8988T (cell line): ENCODE measurements around the gene ALG1.
"Not testable (repeated sequence)": the region's sequence is repeated elsewhere in the genome, so short reads cannot be mapped to it uniquely, and the experiment has no call there.

ENCODE experiments used
- DNase-seq: peaks from one replicate; pipeline ENCODE4 v3.0.0; 2011

Gene ALG1

GRCh38 chr16:5075637-5076036 lies 4.0 kb downstream of the ALG1 start:
- DNase-seq = no peak

GRCh38 chr16:5077304-5077703 lies 5.7 kb downstream of the ALG1 start:
- DNase-seq = no peak

- DNase-seq = no peak
Measured at GRCh38 chr16:5078626-5079025, 7.0 kb downstream of the ALG1 start.

- DNase-seq = not testable (repeated sequence)
Measured at GRCh38 chr16:5080461-5080860, 8.8 kb downstream of the ALG1 start.

GRCh38 chr16:5080996-5081395 lies 9.4 kb downstream of the ALG1 start:
- DNase-seq = not testable (repeated sequence)

GRCh38 chr16:5083646-5084045 lies 12.0 kb downstream of the ALG1 start:
- not testable (repeated sequence) for DNase-seq

GRCh38 chr16:5084099-5084731 lies 12.6 kb downstream of the ALG1 start:
- not testable (repeated sequence) for DNase-seq

- not testable (repeated sequence) for DNase-seq
Measured at GRCh38 chr16:5084802-5085201, 13.2 kb downstream of the ALG1 start.

GRCh38 chr16:5085716-5086115 lies 14.1 kb downstream of the ALG1 start:
- DNase-seq = not testable (repeated sequence)

GRCh38 chr16:5088086-5088790 lies 16.6 kb downstream of the ALG1 start:
- DNase-seq = not testable (repeated sequence)

- DNase-seq = not testable (repeated sequence)
Measured at GRCh38 chr16:5088936-5089335, 17.3 kb downstream of the ALG1 start.

GRCh38 chr16:5089911-5090555 lies 18.4 kb downstream of the ALG1 start:
- DNase-seq = not testable (repeated sequence)

- not testable (repeated sequence) for DNase-seq
Measured at GRCh38 chr16:5090592-5090991, 18.9 kb downstream of the ALG1 start.

- not testable (repeated sequence) for DNase-seq
Measured at GRCh38 chr16:5093081-5093480, 21.4 kb downstream of the ALG1 start.

- DNase-seq = not testable (repeated sequence)
Measured at GRCh38 chr16:5093746-5094145, 22.1 kb downstream of the ALG1 start.

- not testable (repeated sequence) for DNase-seq
Measured at GRCh38 chr16:5095145-5095830, 23.6 kb downstream of the ALG1 start.

GRCh38 chr16:5096437-5097060 lies 24.9 kb downstream of the ALG1 start:
- DNase-seq = not testable (repeated sequence)

- not testable (repeated sequence) for DNase-seq
Measured at GRCh38 chr16:5097061-5097469, 25.4 kb downstream of the ALG1 start.

GRCh38 chr16:5097470-5098220 lies 26.0 kb downstream of the ALG1 start, which contains the start of gene EEF2KMT:
TSS of gene EEF2KMT (minus strand) at chr16:5097795. CDS start at chr16:5097739, 56 bp downstream.
- DNase-seq = peak; percentile 51

GRCh38 chr16:5098221-5099159 lies 26.8 kb downstream of the ALG1 start:
- not testable (repeated sequence) for DNase-seq

- DNase-seq = not testable (repeated sequence)
Measured at GRCh38 chr16:5099174-5099573, 27.5 kb downstream of the ALG1 start.
